Choroid plexus epithelial cell (primary cell): Measurements from ENCODE around the gene NHERF2.

Source experiments
- DNase-seq: peaks from one replicate; pipeline ENCODE4 v3.0.0-alpha.2; 2010; ENCODE audit warnings: low read depth
- H3K4me3 ChIP-seq: 2 replicates; pipeline ENCODE4 v1.5.1; 2011; ENCODE audit warnings: low read depth, mild to moderate bottlenecking, control low read depth, low read length, moderate library complexity
- CTCF ChIP-seq: conservative IDR thresholded peaks from 2 replicates; pipeline ENCODE4 v1.5.1; 2011; ENCODE audit warnings: low read depth, mild to moderate bottlenecking, control low read depth, inconsistent platforms, low read length, moderate library complexity

Gene NHERF2

GRCh38 chr16:2086106-2086742 is 59.5 kb downstream of the NHERF2 start:
- no peak for TF ChIP-seq CTCF
- DNase-seq: no peak
- no peak overlapping the region for H3K4me3 ChIP-seq

GRCh38 chr16:2086812-2087747 is 60.4 kb downstream of the NHERF2 start:
- no peak for DNase-seq
- no peak overlapping the region for H3K4me3 ChIP-seq
- TF ChIP-seq CTCF: no peak

GRCh38 chr16:2087748-2088631 is 61.3 kb downstream of the NHERF2 start:
- no peak overlapping the region for H3K4me3 ChIP-seq
- DNase-seq: no peak
- no peak for TF ChIP-seq CTCF
